ENCODE data around the gene NUDT13. TPM values are rescaled to one million over a fixed set of nuclear protein-coding genes. Genes with fewer than 3 reads are reported as not detected.
"Not testable (repeated sequence)": the region's sequence is repeated elsewhere in the genome, so short reads cannot be mapped to it uniquely, and the experiment has no call there.

The NUDT13 gene
- total and polyA plus RNA-seq, 12 donors, result 1.4 to 11.0 (median 4.0) TPM

- Histone ChIP-seq H3K4me3 (no peak overlapping the region), H3K4me1 (peaks cover 0 to 31% (median 21%) of the 10 kb centered on the region in 9 donors), H3K9me3 (no peaks in the 10 kb centered on the region), H3K27ac (peak overlapping the region; percentile 7 to 97 (median 41)), H3K36me3 (peaks cover 0 to 25% (median 0%) of the 10 kb centered on the region in 9 donors), H3K27me3 (no peaks in the 10 kb centered on the region)
- intact Hi-C loops (cut with DNase I), result loop anchor here in 7 of 10 donors (5.0 to 10.0 kb wide), 4 partner anchors 56 to 66 kb away; partner anchors contain the start of genes ECD (in 1 of the 7) and FAM149B1 (in 1 of the 7)
- TF ChIP-seq CTCF (IDR thresholded peaks at IDR 0.05), result no peak
- WGBS, 2 donors, result 51 to 54% methylated on average over 1 of the region's 1 CpG
- no peak for DNase-seq
- no peak for ATAC-seq
These were observed 11.1 kb upstream of the NUDT13 start for GRCh38 chr10:73099141-73099540.

GRCh38 chr10:73106301-73106700 lies 4.0 kb upstream of the NUDT13 start:
- peaks cover 0 to 7% (median 0%) of the 10 kb centered on the region in 11 donors for H3K9me3 ChIP-seq
- no peak overlapping the region for H3K27ac ChIP-seq
- intact Hi-C loops (cut with DNase I), result no loop called here
- peaks cover 0 to 8% (median 0%) of the 10 kb centered on the region in 9 donors for H3K36me3 ChIP-seq
- H3K4me3 ChIP-seq, result no peak overlapping the region
- no peak for TF ChIP-seq CTCF (IDR thresholded peaks at IDR 0.05)
- no peak for DNase-seq
- peaks cover 0 to 14% (median 5%) of the 10 kb centered on the region in 9 donors for H3K4me1 ChIP-seq
- no peaks in the 10 kb centered on the region for H3K27me3 ChIP-seq
- whole genome bisulfite sequencing, 2 donors, result 95 to 97% methylated on average over 3 of the region's 3 CpGs
- ATAC-seq, result no peak

DNA sequence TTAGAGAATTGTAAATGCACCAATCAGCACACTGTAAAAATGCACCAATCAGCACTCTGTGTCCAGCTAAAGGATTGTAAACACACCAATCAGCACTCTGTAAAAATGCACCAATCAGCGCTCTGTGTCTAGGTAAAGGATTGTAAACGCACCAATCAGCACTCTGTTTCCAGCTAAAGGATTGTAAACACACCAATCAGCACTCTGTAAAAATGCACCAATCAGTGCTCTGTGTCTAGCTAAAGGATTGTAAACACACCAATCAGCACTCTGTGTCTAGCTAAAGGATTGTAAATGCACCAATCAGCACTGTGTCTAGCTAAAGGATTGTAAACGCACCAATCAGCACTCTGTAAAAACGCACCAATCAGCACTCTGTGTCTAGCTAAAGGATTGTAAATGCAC lies 1.0 kb upstream of the NUDT13 start:
- ATAC-seq; H3K27ac ChIP-seq; H3K9me3 ChIP-seq; intact Hi-C loops (cut with DNase I); DNase-seq; H3K4me3 ChIP-seq; H3K27me3 ChIP-seq; H3K36me3 ChIP-seq: not testable (repeated sequence)
- 84 to 97% methylated on average over 4 of the region's 4 CpGs for WGBS, 2 donors
- H3K4me1 ChIP-seq, result peaks cover 0 to 29% (median 10%) of the 10 kb centered on the region in 9 donors

DNA sequence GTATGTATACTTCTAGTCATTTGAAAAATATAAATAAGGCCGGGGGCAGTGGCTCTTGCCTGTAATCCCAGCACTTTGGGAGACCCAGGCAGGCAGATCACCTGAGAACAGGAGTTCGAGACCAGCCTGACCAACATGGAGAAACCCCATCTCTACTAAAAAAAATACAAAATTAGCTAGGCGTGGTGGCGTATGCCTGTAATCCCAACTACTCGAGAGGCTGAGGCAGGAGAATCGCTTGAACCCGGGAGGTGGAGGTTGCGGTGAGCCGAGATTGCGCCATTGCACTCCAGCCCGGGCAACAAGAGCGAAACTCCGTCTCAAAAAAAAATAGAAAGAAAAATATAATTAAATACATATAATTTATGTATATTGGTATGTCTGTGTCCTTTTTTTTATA lies 1.8 kb downstream of the NUDT13 start:
- intact Hi-C loops (cut with DNase I); H3K27me3 ChIP-seq; DNase-seq; ATAC-seq; H3K4me3 ChIP-seq; H3K9me3 ChIP-seq: not testable (repeated sequence)
- Histone ChIP-seq H3K36me3 (peaks cover 0 to 26% (median 0%) of the 10 kb centered on the region in 9 donors), H3K4me1 (peaks cover 0 to 29% (median 11%) of the 10 kb centered on the region in 9 donors), H3K27ac (peak overlapping the region in 8 of 10 donors; percentile 82 to 95 (median 90))
- WGBS, 2 donors, result 98% methylated on average over 13 of the region's 13 CpGs

GRCh38 chr10:73113551-73113950 lies 3.3 kb downstream of the NUDT13 start:
- H3K4me1 ChIP-seq, result peaks cover 3 to 44% (median 23%) of the 10 kb centered on the region in 9 donors
- TF ChIP-seq CTCF (IDR thresholded peaks at IDR 0.05), result no peak
- 56% methylated on average over 1 of the region's 1 CpG for WGBS, 2 donors
- peak overlapping the region in 6 of 10 donors; percentile 32 to 64 (median 48) for H3K27ac ChIP-seq
- intact Hi-C loops (cut with DNase I), result no loop called here
- H3K36me3 ChIP-seq, result peaks cover 0 to 26% (median 0%) of the 10 kb centered on the region in 9 donors
- H3K4me3 ChIP-seq, result no peak overlapping the region
- no peak for DNase-seq
- ATAC-seq, result peak in 1 of 8 donors; percentile 5
- H3K27me3 ChIP-seq, result no peaks in the 10 kb centered on the region
- H3K9me3 ChIP-seq, result peaks cover 0 to 7% (median 0%) of the 10 kb centered on the region in 11 donors
